Measurements from ENCODE around the gene PINK1. TPM values are rescaled to one million over a fixed set of nuclear protein-coding genes. Genes with fewer than 3 reads are reported as not detected.
A peak's percentile ranks its signal among the peaks of the same experiment; 100 is the strongest.

The PINK1 gene
- 100 to 1,000 TPM in 1 of 4 donors, 10 to 100 TPM in 3; 35.1 to 120 (median 60.6) TPM for polyA plus RNA-seq
- long read RNA-seq, donor 1, result 0 reads
- long read RNA-seq, donor 2, partial matches to known transcripts, result 18 of 73 reads
- long read RNA-seq, donor 2, other reads (novel, unspliced or antisense), result 52 of 73 reads
- long read RNA-seq, donor 3, partial matches to known transcripts, result 132 of 207 reads
- long read RNA-seq, donor 3, other reads (novel, unspliced or antisense), result 71 of 207 reads
- long read RNA-seq, donor 4, result 0 reads
- long read RNA-seq, donor 5, partial matches to known transcripts, result 0 of 2 reads
- long read RNA-seq, donor 5, other reads (novel, unspliced or antisense), result 0 of 2 reads
- long read RNA-seq, donor 6, transcript PINK1-201 (8 exons, 2,660 nt), result major isoform, 15 of 156 reads
- long read RNA-seq, donor 6, partial matches to known transcripts, result 46 of 156 reads
- long read RNA-seq, donor 6, other reads (novel, unspliced or antisense), result 95 of 156 reads
- long read RNA-seq, donor 7, result 0 reads
- long read RNA-seq, donor 8, result 0 reads
- long read RNA-seq, donor 9, partial matches to known transcripts, result 0 of 1 reads
- long read RNA-seq, donor 9, other reads (novel, unspliced or antisense), result 0 of 1 reads
- long read RNA-seq, donor 10, transcript PINK1-201 (8 exons, 2,660 nt), result major isoform, 7 of 297 reads
- long read RNA-seq, donor 10, partial matches to known transcripts, result 252 of 297 reads
- long read RNA-seq, donor 10, other reads (novel, unspliced or antisense), result 38 of 297 reads

DNA sequence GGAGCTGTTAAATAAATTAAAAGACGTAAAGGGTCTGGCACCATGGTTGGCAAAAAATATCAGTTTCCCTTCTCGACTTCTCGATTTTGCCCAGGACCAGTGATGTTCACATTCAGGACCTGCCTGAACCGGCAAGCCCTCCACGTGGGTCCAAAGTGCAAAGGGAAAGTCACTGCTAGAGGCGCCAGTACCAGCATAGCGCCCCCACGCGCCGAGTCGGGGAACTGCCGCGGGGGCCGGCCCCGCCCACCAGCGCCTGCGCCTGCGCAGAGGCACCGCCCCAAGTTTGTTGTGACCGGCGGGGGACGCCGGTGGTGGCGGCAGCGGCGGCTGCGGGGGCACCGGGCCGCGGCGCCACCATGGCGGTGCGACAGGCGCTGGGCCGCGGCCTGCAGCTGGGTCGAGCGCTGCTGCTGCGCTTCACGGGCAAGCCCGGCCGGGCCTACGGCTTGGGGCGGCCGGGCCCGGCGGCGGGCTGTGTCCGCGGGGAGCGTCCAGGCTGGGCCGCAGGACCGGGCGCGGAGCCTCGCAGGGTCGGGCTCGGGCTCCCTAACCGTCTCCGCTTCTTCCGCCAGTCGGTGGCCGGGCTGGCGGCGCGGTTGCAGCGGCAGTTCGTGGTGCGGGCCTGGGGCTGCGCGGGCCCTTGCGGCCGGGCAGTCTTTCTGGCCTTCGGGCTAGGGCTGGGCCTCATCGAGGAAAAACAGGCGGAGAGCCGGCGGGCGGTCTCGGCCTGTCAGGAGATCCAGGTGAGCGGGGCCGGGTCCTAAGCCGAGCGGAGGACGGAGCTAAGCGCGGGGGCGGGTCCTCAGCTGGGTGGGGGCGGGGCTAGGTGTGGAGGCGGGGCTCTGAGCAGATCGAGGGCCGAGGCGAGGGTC, at the start of gene PINK1:
Gene PINK1 (plus strand): TSS at position 269 of the 875 bp plus-strand sequence. CDS start 91 bp downstream, at position 360.
- 0 to 1% (median 1%) methylated on average over 46 to 93 of the region's 93 CpGs for WGBS, 3 donors
- Histone ChIP-seq H3K36me3 (ENCODE audit: control insufficient read depth in 3 of 3, insufficient read depth in 2 of 3, low read depth in 1 of 3, low read length in 3 of 3) (peaks cover 0 to 19% (median under 1%) of the 10 kb centered on the region in 3 donors), H3K9me3 (ENCODE audit: control insufficient read depth in 2 of 2, insufficient read depth in 1 of 2, low read depth in 1 of 2, low read length in 1 of 2) (no peaks in the 10 kb centered on the region), H3K27me3 (ENCODE audit: control insufficient read depth in 3 of 3, insufficient read depth in 3 of 3, low read length in 3 of 3) (peaks cover 0 to 2% (median 0%) of the 10 kb centered on the region in 3 donors), H3K4me1 (ENCODE audit: control insufficient read depth in 3 of 3, insufficient read depth in 2 of 3, low read depth in 1 of 3, low read length in 2 of 3) (peaks cover 3 to 11% (median 5%) of the 10 kb centered on the region in 3 donors), H3K27ac (ENCODE audit: low read depth in 1 of 3, low read length in 2 of 3) (peak within 1 kb of the TSS; percentile 76 to 95 (median 87)), H3K4me3 (ENCODE audit: low read depth in 1 of 3, low read length in 3 of 3) (peak within 1 kb of the TSS; percentile 68 to 96 (median 75))
- FAIRE-seq (no peak), DNase-seq (peak; percentile 88 to 96)

DNA sequence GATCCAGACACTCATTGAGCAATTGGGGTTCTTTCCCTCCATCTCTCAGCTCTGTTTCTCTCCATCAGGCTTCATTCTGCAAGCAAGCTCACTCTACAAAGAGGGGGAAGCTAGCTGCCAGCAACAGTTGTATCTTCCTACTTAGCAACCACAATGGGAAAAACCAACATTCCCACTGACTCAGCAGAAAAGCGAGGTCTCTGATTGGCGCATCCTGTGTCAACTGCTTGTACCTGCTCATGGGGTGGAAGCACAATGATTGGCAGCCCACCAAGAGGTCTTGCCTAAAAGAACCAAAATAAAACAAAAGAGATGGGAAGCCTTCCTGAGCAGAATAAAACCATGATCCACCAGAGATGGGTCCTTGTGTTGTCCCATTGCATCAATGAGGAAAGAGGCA, 48.4 kb upstream of the PINK1 start:
- Histone ChIP-seq H3K4me1 (ENCODE audit: control insufficient read depth in 3 of 3, insufficient read depth in 2 of 3, low read depth in 1 of 3, low read length in 2 of 3) (peaks cover 0 to 3% (median 0%) of the 10 kb centered on the region in 3 donors), H3K9me3 (ENCODE audit: control insufficient read depth in 2 of 2, insufficient read depth in 1 of 2, low read depth in 1 of 2, low read length in 1 of 2) (peaks cover 0 to 5% of the 10 kb centered on the region in 2 donors), H3K27me3 (ENCODE audit: control insufficient read depth in 3 of 3, insufficient read depth in 3 of 3, low read length in 3 of 3) (peaks cover 0 to 22% (median 8%) of the 10 kb centered on the region in 3 donors), H3K27ac (ENCODE audit: low read depth in 1 of 3, low read length in 2 of 3) (no peak overlapping the region), H3K4me3 (ENCODE audit: low read depth in 1 of 3, low read length in 3 of 3) (no peak overlapping the region), H3K36me3 (ENCODE audit: control insufficient read depth in 3 of 3, insufficient read depth in 2 of 3, low read depth in 1 of 3, low read length in 3 of 3) (no peaks in the 10 kb centered on the region)
- DNase-seq (no peak), FAIRE-seq (no peak)
- 51 to 58% (median 54%) methylated on average over 2 of the region's 2 CpGs for WGBS, 3 donors

DNA sequence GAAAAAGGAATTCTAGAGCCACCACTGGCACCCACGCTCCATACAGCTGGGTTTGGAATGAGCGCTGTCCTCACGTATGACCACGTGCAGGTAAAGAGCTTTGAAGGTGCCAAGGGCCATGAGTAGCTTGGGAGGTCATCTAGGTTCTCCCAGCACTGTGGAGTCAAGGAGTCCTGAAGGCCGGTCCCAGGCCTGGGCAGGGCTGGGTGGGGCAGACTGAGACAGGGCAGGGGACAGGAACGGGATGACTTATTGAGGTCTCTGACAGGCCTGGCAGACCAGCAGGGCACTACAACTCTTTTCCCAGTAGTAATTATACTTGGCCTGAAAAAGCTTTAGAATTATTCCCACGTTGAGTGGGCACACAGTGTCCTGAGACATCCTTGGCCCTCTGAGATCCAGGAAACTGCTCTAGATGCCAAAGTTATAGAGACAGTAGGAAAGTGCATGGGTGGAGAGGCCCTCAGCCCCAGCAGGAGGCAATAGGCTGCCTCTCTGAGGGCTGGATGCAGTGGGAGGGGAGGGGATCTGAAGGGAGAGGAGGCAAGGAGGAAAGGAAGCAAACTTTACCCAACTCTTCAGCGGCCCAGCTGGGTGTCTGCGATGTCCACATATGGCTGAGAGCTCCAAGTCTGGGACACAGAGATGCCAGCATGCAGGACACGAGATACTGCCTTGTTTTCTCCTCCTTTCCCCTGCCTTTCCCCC, 46.2 kb upstream of the PINK1 start:
- Histone ChIP-seq H3K36me3 (ENCODE audit: control insufficient read depth in 3 of 3, insufficient read depth in 2 of 3, low read depth in 1 of 3, low read length in 3 of 3) (no peaks in the 10 kb centered on the region), H3K27me3 (ENCODE audit: control insufficient read depth in 3 of 3, insufficient read depth in 3 of 3, low read length in 3 of 3) (peaks cover 0 to 39% (median 20%) of the 10 kb centered on the region in 3 donors), H3K4me3 (ENCODE audit: low read depth in 1 of 3, low read length in 3 of 3) (no peak overlapping the region), H3K27ac (ENCODE audit: low read depth in 1 of 3, low read length in 2 of 3) (no peak overlapping the region), H3K9me3 (ENCODE audit: control insufficient read depth in 2 of 2, insufficient read depth in 1 of 2, low read depth in 1 of 2, low read length in 1 of 2) (peaks cover 0 to 5% of the 10 kb centered on the region in 2 donors), H3K4me1 (ENCODE audit: control insufficient read depth in 3 of 3, insufficient read depth in 2 of 3, low read depth in 1 of 3, low read length in 2 of 3) (peaks cover 0 to 3% (median 0%) of the 10 kb centered on the region in 3 donors)
- DNase-seq, result no peak
- 63 to 76% (median 68%) methylated on average over 9 to 10 of the region's 10 CpGs for WGBS, 3 donors
- FAIRE-seq, result no peak

- Histone ChIP-seq H3K4me1 (ENCODE audit: control insufficient read depth in 3 of 3, insufficient read depth in 2 of 3, low read depth in 1 of 3, low read length in 2 of 3) (peaks cover 0 to 3% (median 0%) of the 10 kb centered on the region in 3 donors), H3K4me3 (ENCODE audit: low read depth in 1 of 3, low read length in 3 of 3) (no peak overlapping the region), H3K9me3 (ENCODE audit: control insufficient read depth in 2 of 2, insufficient read depth in 1 of 2, low read depth in 1 of 2, low read length in 1 of 2) (peaks cover 0 to 5% of the 10 kb centered on the region in 2 donors), H3K27me3 (ENCODE audit: control insufficient read depth in 3 of 3, insufficient read depth in 3 of 3, low read length in 3 of 3) (peaks cover 0 to 39% (median 20%) of the 10 kb centered on the region in 3 donors), H3K36me3 (ENCODE audit: control insufficient read depth in 3 of 3, insufficient read depth in 2 of 3, low read depth in 1 of 3, low read length in 3 of 3) (no peaks in the 10 kb centered on the region), H3K27ac (ENCODE audit: low read depth in 1 of 3, low read length in 2 of 3) (no peak overlapping the region)
- FAIRE-seq (no peak), DNase-seq (peak in 1 of 2 donors; percentile 39)
- WGBS, 3 donors, result 42 to 44% (median 43%) methylated on average over 2 of the region's 2 CpGs
These were observed 45.6 kb upstream of the PINK1 start for GRCh38 chr1:20587661-20588053.

DNA sequence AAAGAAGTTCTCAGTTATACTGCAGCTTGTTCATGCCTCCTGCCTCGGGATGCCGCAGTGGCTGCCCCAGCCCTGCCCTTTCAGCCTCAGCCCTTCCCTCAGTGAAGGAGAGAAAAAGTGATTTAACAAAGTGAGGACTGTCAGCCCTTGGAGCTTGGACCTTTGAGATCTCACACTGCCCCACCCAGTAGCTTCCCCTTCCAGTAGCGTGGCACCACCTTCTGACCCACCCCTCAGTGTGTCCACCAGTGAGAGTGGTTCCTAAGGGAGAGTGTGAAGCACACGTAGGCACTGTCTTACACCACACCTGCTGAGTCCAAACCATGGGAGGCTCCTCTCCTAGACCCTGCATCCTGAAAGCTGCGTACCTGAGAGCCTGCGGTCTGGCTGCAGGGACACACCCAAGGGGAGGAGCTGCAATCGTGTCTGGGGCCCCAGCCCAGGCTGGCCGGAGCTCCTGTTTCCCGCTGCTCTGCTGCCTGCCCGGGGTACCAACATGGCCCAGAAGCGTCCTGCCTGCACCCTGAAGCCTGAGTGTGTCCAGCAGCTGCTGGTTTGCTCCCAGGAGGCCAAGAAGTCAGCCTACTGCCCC, 44.5 kb upstream of the PINK1 start, which contains the start of gene CDA:
Gene CDA (plus strand): TSS at position 464 of the 592 bp plus-strand sequence. CDS start 33 bp downstream, at position 497.
- 15 to 26% (median 24%) methylated on average over 11 of the region's 11 CpGs for WGBS, 3 donors
- peaks cover 0 to 41% (median 20%) of the 10 kb centered on the region in 3 donors for H3K27me3 ChIP-seq (ENCODE audit: control insufficient read depth in 3 of 3, insufficient read depth in 3 of 3, low read length in 3 of 3)
- peaks cover 0 to 5% of the 10 kb centered on the region in 2 donors for H3K9me3 ChIP-seq (ENCODE audit: control insufficient read depth in 2 of 2, insufficient read depth in 1 of 2, low read depth in 1 of 2, low read length in 1 of 2)
- no peak for FAIRE-seq
- peak within 1 kb of the TSS in 1 of 3 donors; percentile 60 for H3K27ac ChIP-seq (ENCODE audit: low read depth in 1 of 3, low read length in 2 of 3)
- no peaks in the 10 kb centered on the region for H3K36me3 ChIP-seq (ENCODE audit: control insufficient read depth in 3 of 3, insufficient read depth in 2 of 3, low read depth in 1 of 3, low read length in 3 of 3)
- peak; percentile 40 to 77 for DNase-seq
- peaks cover 0 to 3% (median 0%) of the 10 kb centered on the region in 3 donors for H3K4me1 ChIP-seq (ENCODE audit: control insufficient read depth in 3 of 3, insufficient read depth in 2 of 3, low read depth in 1 of 3, low read length in 2 of 3)
- peak within 1 kb of the TSS in 2 of 3 donors; percentile 10 to 22 for H3K4me3 ChIP-seq (ENCODE audit: low read depth in 1 of 3, low read length in 3 of 3)

GRCh38 chr1:20589331-20590278, 43.7 kb upstream of the PINK1 start:
- H3K4me3 ChIP-seq (ENCODE audit: low read depth in 1 of 3, low read length in 3 of 3), result peak overlapping the region in 2 of 3 donors; percentile 10 to 22
- WGBS, 3 donors, result 15 to 22% (median 22%) methylated on average over 23 to 24 of the region's 24 CpGs
- peaks cover 0 to 41% (median 20%) of the 10 kb centered on the region in 3 donors for H3K27me3 ChIP-seq (ENCODE audit: control insufficient read depth in 3 of 3, insufficient read depth in 3 of 3, low read length in 3 of 3)
- peaks cover 0 to 5% of the 10 kb centered on the region in 2 donors for H3K9me3 ChIP-seq (ENCODE audit: control insufficient read depth in 2 of 2, insufficient read depth in 1 of 2, low read depth in 1 of 2, low read length in 1 of 2)
- DNase-seq (no peak), FAIRE-seq (no peak)
- H3K4me1 ChIP-seq (ENCODE audit: control insufficient read depth in 3 of 3, insufficient read depth in 2 of 3, low read depth in 1 of 3, low read length in 2 of 3), result peaks cover 0 to 3% (median 0%) of the 10 kb centered on the region in 3 donors
- H3K36me3 ChIP-seq (ENCODE audit: control insufficient read depth in 3 of 3, insufficient read depth in 2 of 3, low read depth in 1 of 3, low read length in 3 of 3), result no peaks in the 10 kb centered on the region
- peak overlapping the region in 1 of 3 donors; percentile 60 for H3K27ac ChIP-seq (ENCODE audit: low read depth in 1 of 3, low read length in 2 of 3)
